Common myeloid progenitor, CD34-positive (primary cell): ENCODE data around the gene BNIP3.

ENCODE experiments used
- CTCF ChIA-PET: fragments of 350-600 bp; sonication (Branson Sonifier 250); formaldehyde crosslinking; loops from one replicate; lab custom pipeline; 2021; ENCODE audit warnings: antibody characterized with exemption; lab: Charles Lee
- POLR2A ChIA-PET: fragments of 350-600 bp; sonication (Branson Sonifier 250); formaldehyde crosslinking; loops from one replicate; lab custom pipeline; 2021; ENCODE audit warnings: antibody characterized with exemption; lab: Charles Lee
- DNase-seq, 3 donors: peaks; one replicate each; pipeline versions ENCODE4 v3.0.0 to v3.0.0-alpha.2; 2013
- H3K27ac ChIP-seq, 2 experiments: 1 replicate in 1 of 2; 2 replicates in 1 of 2; pipeline ENCODE4 v1.7.0; 2013; ENCODE audit warnings: inconsistent platforms in 2 of 2, low read length in 2 of 2, mild to moderate bottlenecking in 2 of 2, low read depth in 1 of 2, moderate library complexity in 1 of 2; ENCODE audit not compliant: severe bottlenecking in 2 of 2, insufficient read depth in 1 of 2, poor library complexity in 1 of 2
- H3K27me3 ChIP-seq, 5 experiments: replicated peaks in 2 of 5; 1 replicate in 3 of 5; 2 replicates in 2 of 5; pipeline versions ENCODE4 v1.6.1 to v1.7.0; 2013; ENCODE audit warnings: low read length in 4 of 5, mild to moderate bottlenecking in 2 of 5, moderate library complexity in 2 of 5, inconsistent platforms in 1 of 5; ENCODE audit not compliant: insufficient read depth in 5 of 5, control insufficient read depth in 4 of 5
- H3K36me3 ChIP-seq, 4 experiments: 1 replicate in 2 of 4; 2 replicates in 2 of 4; pipeline versions ENCODE4 v1.6.1 to v1.7.0; 2013; ENCODE audit warnings: low read length in 3 of 4, control low read depth in 1 of 4, mild to moderate bottlenecking in 1 of 4; ENCODE audit not compliant: control insufficient read depth in 4 of 4, insufficient read depth in 4 of 4
- H3K4me1 ChIP-seq, 4 experiments: 1 replicate in 3 of 4; 2 replicates in 1 of 4; pipeline versions ENCODE4 v1.6.1 to v1.7.1; 2013; ENCODE audit warnings: low read length in 3 of 4, mild to moderate bottlenecking in 3 of 4, control low read depth in 1 of 4, inconsistent platforms in 1 of 4, moderate library complexity in 1 of 4; ENCODE audit not compliant: control insufficient read depth in 4 of 4, insufficient read depth in 4 of 4; ENCODE audit errors: control extremely low read depth in 1 of 4
- H3K4me3 ChIP-seq, 7 experiments: 1 replicate in 4 of 7; 2 replicates in 3 of 7; pipeline versions ENCODE4 v1.5.1 to v1.7.0; 2013; ENCODE audit warnings: mild to moderate bottlenecking in 7 of 7, low read length in 6 of 7, moderate library complexity in 6 of 7, inconsistent platforms in 2 of 7, low read depth in 2 of 7, control low read depth in 1 of 7; ENCODE audit not compliant: insufficient read depth in 4 of 7, control insufficient read depth in 1 of 7; ENCODE audit errors: extremely low read depth in 1 of 7
- H3K9me3 ChIP-seq, 5 experiments: 1 replicate in 4 of 5; 2 replicates in 1 of 5; pipeline versions ENCODE4 v1.6.1 to v1.7.1; 2013; ENCODE audit warnings: low read length in 4 of 5, mild to moderate bottlenecking in 2 of 5, inconsistent platforms in 1 of 5, low read depth in 1 of 5, moderate library complexity in 1 of 5; ENCODE audit not compliant: control insufficient read depth in 4 of 5, insufficient read depth in 2 of 5; ENCODE audit errors: control extremely low read depth in 1 of 5
- WGBS: methylation state at CpG from one replicate; pipeline ENCODE4 v1.1.5; 2013; ENCODE audit not compliant: insufficient coverage; 5-methylcytosine and 5-hydroxymethylcytosine counted together

BNIP3 gene

DNA sequence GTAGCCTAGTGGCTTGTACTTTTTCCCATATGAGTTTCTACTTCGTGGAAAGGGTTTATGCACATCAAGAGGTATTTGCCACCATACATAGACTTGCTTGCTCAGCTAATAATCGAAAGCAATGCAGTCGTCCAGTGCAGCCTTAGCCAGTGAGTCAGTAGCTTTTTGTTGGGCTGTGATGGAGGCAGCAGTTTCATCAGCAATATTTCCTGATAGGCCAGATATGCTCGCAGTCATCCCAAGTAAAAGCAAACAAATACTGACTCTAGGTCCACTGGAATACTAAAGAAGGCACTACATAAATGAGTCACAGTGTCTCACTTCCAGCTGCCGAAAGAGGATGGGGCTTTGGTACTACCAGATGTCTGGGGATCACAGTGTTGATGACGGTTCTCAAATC lies 2.1 kb upstream of the BNIP3 start:
- Histone ChIP-seq H3K36me3 (no peaks in the 10 kb centered on the region), H3K9me3 (peaks cover 0 to 2% (median 0%) of the 10 kb centered on the region in 5 experiments), H3K27me3 (peaks cover 2 to 46% (median 15%) of the 10 kb centered on the region in 5 experiments), H3K27ac (no peak overlapping the region), H3K4me1 (peaks cover 2 to 21% (median 17%) of the 10 kb centered on the region in 4 experiments), H3K4me3 (no peak overlapping the region)
- POLR2A ChIA-PET: no interaction called here
- DNase-seq: no peak
- WGBS: 93% methylated on average over 6 of the region's 6 CpGs
- CTCF ChIA-PET: interaction anchor here (1.5 kb wide), 1 partner anchor 11 kb away, joined by 3 read pairs; no protein-coding TSS in a partner anchor

GRCh38 chr10:131982796-131983195 lies 1.1 kb upstream of the BNIP3 start:
- peaks cover 2 to 21% (median 17%) of the 10 kb centered on the region in 4 experiments for H3K4me1 ChIP-seq
- H3K27me3 ChIP-seq: peaks cover 2 to 49% (median 15%) of the 10 kb centered on the region in 5 experiments
- ChIA-PET POLR2A (no interaction called here), CTCF (no interaction called here)
- WGBS: 63% methylated on average over 21 of the region's 21 CpGs
- peaks cover 0 to 2% (median 0%) of the 10 kb centered on the region in 5 experiments for H3K9me3 ChIP-seq
- DNase-seq: no peak
- no peak overlapping the region for H3K27ac ChIP-seq
- H3K4me3 ChIP-seq: peak overlapping the region in 5 of 7 experiments; percentile 48 to 78 (median 73)
- H3K36me3 ChIP-seq: no peaks in the 10 kb centered on the region

DNA sequence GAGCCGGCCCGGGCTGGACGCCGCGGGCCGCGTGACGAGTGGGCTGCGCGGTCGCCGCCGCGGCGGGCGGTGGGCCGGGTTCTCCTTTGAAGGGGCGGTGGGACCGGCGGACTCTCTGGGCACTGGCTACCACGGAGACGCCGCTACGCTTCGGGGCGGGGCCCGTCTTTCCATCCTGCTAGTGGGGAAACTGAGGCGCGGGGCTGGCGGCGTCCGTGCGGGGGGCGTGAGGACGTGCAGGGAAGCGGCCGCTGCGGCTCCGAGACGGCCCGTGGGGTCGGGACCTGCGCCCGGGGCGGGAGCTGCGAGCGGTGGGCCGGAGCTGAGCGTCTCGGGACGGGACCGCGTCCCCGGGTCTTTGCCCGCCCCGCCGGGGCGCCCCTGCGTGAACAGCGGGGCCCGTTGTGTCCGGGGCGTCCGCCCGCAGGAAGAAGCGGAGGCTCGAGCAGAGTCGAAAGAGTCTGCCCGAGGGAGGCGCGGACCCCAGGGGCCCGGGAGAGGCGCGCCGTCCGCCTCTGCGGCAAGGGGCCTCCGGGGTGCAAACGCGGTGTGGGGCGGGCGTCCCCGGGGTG lies 548 bp upstream of the BNIP3 start:
- DNase-seq: peak in 1 of 3 donors; percentile 39
- Histone ChIP-seq H3K4me3 (peak overlapping the region; percentile 42 to 78 (median 60)), H3K36me3 (no peaks in the 10 kb centered on the region), H3K27ac (no peak overlapping the region), H3K9me3 (peaks cover 0 to 2% (median 0%) of the 10 kb centered on the region in 5 experiments), H3K4me1 (peaks cover 2 to 21% (median 17%) of the 10 kb centered on the region in 4 experiments), H3K27me3 (peaks cover 2 to 49% (median 15%) of the 10 kb centered on the region in 5 experiments)
- ChIA-PET CTCF (interaction anchor here (2.1 kb wide), 1 partner anchor 85 kb away, joined by 4 read pairs; no protein-coding TSS in a partner anchor), POLR2A (no interaction called here)
- WGBS: 3% methylated on average over 69 of the region's 83 CpGs

GRCh38 chr10:131980761-131981428 lies 828 bp downstream of the BNIP3 start:
- peak in 1 of 3 donors; percentile 34 for DNase-seq
- POLR2A ChIA-PET: interaction anchor here (0.6 kb wide), 1 partner anchor 82 kb away, joined by 3 read pairs; no protein-coding TSS in a partner anchor
- Histone ChIP-seq H3K27me3 (peaks cover 2 to 49% (median 11%) of the 10 kb centered on the region in 5 experiments), H3K4me3 (peak overlapping the region; percentile 28 to 78 (median 74)), H3K27ac (peak overlapping the region in 1 of 2 experiments; percentile 14), H3K36me3 (no peaks in the 10 kb centered on the region), H3K4me1 (peaks cover 2 to 21% (median 17%) of the 10 kb centered on the region in 4 experiments), H3K9me3 (peaks cover 0 to 2% (median 0%) of the 10 kb centered on the region in 5 experiments)
- CTCF ChIA-PET: interaction anchor here (0.6 to 2.1 kb wide), 3 partner anchors 16 to 84 kb away, joined by 3 to 4 read pairs (median 3); no protein-coding TSS in a partner anchor
- WGBS: 10% methylated on average over 31 of the region's 31 CpGs

DNA sequence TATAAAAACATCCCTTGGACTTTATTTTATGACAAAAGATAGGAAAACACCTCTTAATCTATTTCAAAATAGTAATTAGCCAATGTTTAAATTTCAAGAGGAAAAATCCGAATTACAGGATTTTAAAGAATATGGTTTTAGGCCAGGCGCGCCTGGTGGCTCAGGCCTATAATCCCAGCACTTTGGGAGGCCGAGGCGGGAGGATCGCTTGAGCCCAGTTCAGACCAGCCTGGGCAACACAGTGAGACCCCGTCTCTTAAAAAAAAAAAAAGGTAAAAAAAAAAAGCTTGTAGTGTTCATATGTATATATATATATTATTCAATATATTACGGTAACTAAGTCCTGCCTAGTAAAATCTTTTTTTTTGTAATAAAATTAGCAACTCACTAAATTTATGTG lies 1.4 kb downstream of the BNIP3 start:
- CTCF ChIA-PET: interaction anchor here (0.6 to 2.1 kb wide), 3 partner anchors 16 to 83 kb away, joined by 3 to 4 read pairs (median 3); no protein-coding TSS in a partner anchor
- H3K27me3 ChIP-seq: peaks cover 2 to 49% (median 7%) of the 10 kb centered on the region in 5 experiments
- H3K4me1 ChIP-seq: peaks cover 2 to 21% (median 17%) of the 10 kb centered on the region in 4 experiments
- peak overlapping the region in 1 of 7 experiments; percentile 10 for H3K4me3 ChIP-seq
- H3K9me3 ChIP-seq: no peaks in the 10 kb centered on the region
- no peaks in the 10 kb centered on the region for H3K36me3 ChIP-seq
- POLR2A ChIA-PET: interaction anchor here (0.6 kb wide), 1 partner anchor 83 kb away, joined by 3 read pairs; no protein-coding TSS in a partner anchor
- DNase-seq: no peak
- WGBS: 92% methylated on average over 4 of the region's 8 CpGs
- peak overlapping the region in 1 of 2 experiments; percentile 14 for H3K27ac ChIP-seq

DNA sequence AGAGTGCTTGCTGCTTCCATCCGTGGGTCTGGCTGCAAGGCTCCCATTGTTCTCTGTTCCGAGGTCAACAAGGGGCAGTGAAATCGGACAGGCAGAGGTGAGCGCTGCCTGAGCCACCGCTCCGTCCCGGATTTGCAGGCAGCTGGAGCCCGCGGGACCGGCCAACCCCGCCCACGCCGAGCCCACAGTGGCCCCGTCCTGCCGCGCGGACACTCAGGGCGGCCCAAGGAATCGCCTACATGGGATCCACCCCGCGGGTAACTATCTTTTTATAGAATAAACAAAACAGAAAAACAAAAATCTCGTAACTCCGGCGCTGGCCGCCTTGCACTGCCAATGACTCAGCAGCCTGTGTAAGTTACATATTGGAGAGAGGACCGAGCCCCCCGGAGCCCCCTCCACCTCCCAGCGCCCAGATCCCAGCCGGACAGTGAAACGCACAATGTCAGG lies 1.9 kb downstream of the BNIP3 start:
- DNase-seq: peak in 2 of 3 donors; percentile 9 to 41
- H3K36me3 ChIP-seq: no peaks in the 10 kb centered on the region
- H3K27me3 ChIP-seq: peaks cover 2 to 49% (median 7%) of the 10 kb centered on the region in 5 experiments
- WGBS: 31% methylated on average over 6 of the region's 30 CpGs
- ChIA-PET CTCF (interaction anchor here (1.1 kb wide), 1 partner anchor 17 kb away, joined by 3 read pairs; no protein-coding TSS in a partner anchor), POLR2A (no interaction called here)
- peaks cover 2 to 21% (median 17%) of the 10 kb centered on the region in 4 experiments for H3K4me1 ChIP-seq
- no peaks in the 10 kb centered on the region for H3K9me3 ChIP-seq
- H3K27ac ChIP-seq: no peak overlapping the region
- H3K4me3 ChIP-seq: peak overlapping the region in 3 of 7 experiments; percentile 10 to 24 (median 11)
